ENCODE results near the gene L3MBTL1. TPM values are rescaled to one million over a fixed set of nuclear protein-coding genes. Genes with fewer than 3 reads are reported as not detected.

L3MBTL1 gene
- total RNA-seq, 1 experiment from 2014 or later = 21.6 TPM

DNA sequence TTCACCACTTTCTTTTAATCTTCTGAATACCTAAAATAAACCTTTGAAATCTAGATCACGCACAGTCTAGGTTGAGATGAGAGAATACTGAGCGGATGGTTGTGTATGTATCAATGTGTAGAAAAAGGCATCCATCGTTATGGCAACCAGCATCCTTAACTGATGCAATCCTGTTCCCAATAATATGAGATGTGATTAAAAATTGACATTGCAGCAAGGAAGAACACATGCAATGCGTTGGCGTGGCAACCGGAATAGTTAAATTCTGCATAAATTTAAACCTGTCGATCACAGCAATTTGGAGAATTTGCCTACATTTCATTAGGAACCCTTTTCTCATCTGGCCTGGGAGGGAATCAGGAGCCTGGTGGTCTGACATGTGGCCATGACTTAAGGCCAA lies 1.3 kb upstream of the L3MBTL1 start:
- Histone ChIP-seq H3K4me1 (ENCODE audit: control insufficient read depth in 1 of 2, insufficient read depth in 2 of 2, low read length in 2 of 2) (peaks cover 9 to 14% of the 10 kb centered on the region in 2 experiments; a peak in 3 of 4 replicates), H3K36me3 (ENCODE audit: control insufficient read depth in 1 of 2, insufficient read depth in 2 of 2, low read length in 2 of 2) (no peaks in the 10 kb centered on the region), H3K4me3 (replicated peaks in 1 of 2; ENCODE audit: low read depth in 1 of 2, low read length in 2 of 2) (no peak overlapping the region), H3K27ac (ENCODE audit: low read depth, low read length) (no peak overlapping the region), H3K27me3 (ENCODE audit: insufficient read depth, low read length) (no peaks in the 10 kb centered on the region), H3K4me2 (ENCODE audit: low read length) (no peak overlapping the region), H2AFZ (ENCODE audit: low read depth, low read length, poor library complexity, severe bottlenecking) (no peak overlapping the region), H3K9me2 (ENCODE audit: insufficient read depth) (no peaks in the 10 kb centered on the region), H4K20me1 (ENCODE audit: insufficient read depth) (no peaks in the 10 kb centered on the region), H3K9me3 (ENCODE audit: control insufficient read depth in 1 of 2, insufficient read depth in 1 of 2, low read depth in 1 of 2, low read length in 2 of 2) (no peaks in the 10 kb centered on the region), H3K9ac (ENCODE audit: low read length) (no peak overlapping the region), H3K79me2 (ENCODE audit: insufficient read depth, low read length) (no peaks in the 10 kb centered on the region)
- ChIA-PET POLR2A (no interaction called here), RAD21 (ENCODE audit: low non-redundant PET in 1 of 2, low total read pairs in 2 of 2, uncharacterized antibody in 2 of 2, unreplicated experiment in 2 of 2) (interaction anchor here in 1 of 2 experiments (0.5 kb wide), 1 partner anchor 9 kb away, joined by 4 read pairs; no protein-coding TSS in a partner anchor), CTCF (interaction anchor here (0.9 kb wide), 1 partner anchor 14 kb away, joined by 4 read pairs; no protein-coding TSS in a partner anchor)
- TF ChIP-seq SIN3A (IDR thresholded peaks at IDR 0.05; ENCODE audit: low read depth) = no peak
- TF ChIP-seq EZH2phosphoT487 (IDR thresholded peaks at IDR 0.05; ENCODE audit: borderline replicate concordance) = no peak
- TF ChIP-seq, protein P1, sequence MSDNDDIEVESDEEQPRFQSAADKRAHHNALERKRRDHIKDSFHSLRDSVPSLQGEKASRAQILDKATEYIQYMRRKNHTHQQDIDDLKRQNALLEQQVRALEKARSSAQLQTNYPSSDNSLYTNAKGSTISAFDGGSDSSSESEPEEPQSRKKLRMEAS (IDR thresholded peaks at IDR 0.05) = no peak
- TF ChIP-seq EGR1 (IDR thresholded peaks at IDR 0.05; ENCODE audit: low read depth) = no peak
- no peak for TF ChIP-seq ELF1 (IDR thresholded peaks at IDR 0.05; ENCODE audit: borderline replicate concordance, low read depth)
- ATAC-seq = no peak
- no TSS peak for BruUV-seq (replicated peaks)
- DNase-seq (ENCODE audit: low read depth, low spot score) = no peak
- intact Hi-C loops (cut with micrococcal nuclease) = no loop called here

DNA sequence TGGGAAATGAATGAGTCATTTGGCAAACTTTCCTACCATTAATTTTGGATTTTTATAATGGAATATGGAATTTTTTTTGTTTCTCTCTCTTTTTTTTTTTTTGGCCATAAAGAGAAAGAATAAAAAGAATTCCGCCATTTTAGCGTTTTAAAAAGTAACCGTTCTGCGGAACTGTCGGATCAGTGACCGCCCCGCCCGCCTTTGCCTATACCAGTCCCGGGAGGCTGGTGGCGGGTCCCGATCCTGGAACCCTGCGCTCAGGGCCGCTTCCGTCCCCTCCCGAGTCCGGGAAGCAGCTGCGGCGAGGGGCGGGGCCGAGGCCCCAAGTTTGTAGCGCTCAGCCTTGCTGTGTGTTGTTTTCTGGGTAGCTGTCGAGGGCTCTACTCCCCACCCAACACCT lies 609 bp downstream of the L3MBTL1 start:
- CTCF ChIA-PET = no interaction called here
- Histone ChIP-seq H3K4me3 (replicated peaks in 1 of 2; ENCODE audit: low read depth in 1 of 2, low read length in 2 of 2) (peak overlapping the region; percentile 57 to 79), H3K9me3 (ENCODE audit: control insufficient read depth in 1 of 2, insufficient read depth in 1 of 2, low read depth in 1 of 2, low read length in 2 of 2) (no peaks in the 10 kb centered on the region), H3K9me2 (ENCODE audit: insufficient read depth) (no peaks in the 10 kb centered on the region), H3K36me3 (ENCODE audit: control insufficient read depth in 1 of 2, insufficient read depth in 2 of 2, low read length in 2 of 2) (no peaks in the 10 kb centered on the region), H3K27ac (ENCODE audit: low read depth, low read length) (peak overlapping the region; percentile 64), H3K27me3 (ENCODE audit: insufficient read depth, low read length) (no peaks in the 10 kb centered on the region), H3K4me2 (ENCODE audit: low read length) (peak overlapping the region; percentile 91), H2AFZ (ENCODE audit: low read depth, low read length, poor library complexity, severe bottlenecking) (no peak overlapping the region), H3K79me2 (ENCODE audit: insufficient read depth, low read length) (no peaks in the 10 kb centered on the region), H4K20me1 (ENCODE audit: insufficient read depth) (no peaks in the 10 kb centered on the region), H3K4me1 (ENCODE audit: control insufficient read depth in 1 of 2, insufficient read depth in 2 of 2, low read length in 2 of 2) (peaks cover 11 to 19% of the 10 kb centered on the region in 2 experiments; a peak in 3 of 4 replicates), H3K9ac (ENCODE audit: low read length) (peak overlapping the region; percentile 68)
- RAD21 ChIA-PET (ENCODE audit: low non-redundant PET in 1 of 2, low total read pairs in 2 of 2, uncharacterized antibody in 2 of 2, unreplicated experiment in 2 of 2) = no interaction called here
- ATAC-seq (peak; percentile 65), DNase-seq (ENCODE audit: low read depth, low spot score) (no peak)
- POLR2A ChIA-PET = interaction anchor here (1.0 to 1.4 kb wide), 4 partner anchors 12 to 51 kb away, joined by 3 to 9 read pairs (median 5); partner anchors contain the start of gene SRSF6
- intact Hi-C loops (cut with micrococcal nuclease) = no loop called here
- TSS peak; percentile 69 for BruUV-seq (replicated peaks)
- TF ChIP-seq SP1 (IDR thresholded peaks at IDR 0.05; ENCODE audit: low read depth) (no peak), ELF1 (IDR thresholded peaks at IDR 0.05; ENCODE audit: borderline replicate concordance, low read depth) (no peak), FOSL1 (IDR thresholded peaks at IDR 0.05; ENCODE audit: low read depth) (no peak), SRF (IDR thresholded peaks at IDR 0.05; ENCODE audit: low read depth) (no peak), ZNF274 (IDR thresholded peaks at IDR 0.05; ENCODE audit: low read depth, low read length) (no peak), EGR1 (IDR thresholded peaks at IDR 0.05; ENCODE audit: low read depth) (no peak), YY1 (IDR thresholded peaks at IDR 0.05; ENCODE audit: extremely low read depth, insufficient replicate concordance, low read depth, low read length) (no peak), JUND (IDR thresholded peaks at IDR 0.05) (no peak), POLR2A (IDR thresholded peaks at IDR 0.05; ENCODE audit: borderline replicate concordance, extremely low read depth, insufficient read depth, insufficient read length) (no peak), SIN3A (IDR thresholded peaks at IDR 0.05; ENCODE audit: low read depth) (no peak)
- TF ChIP-seq, protein P2, sequence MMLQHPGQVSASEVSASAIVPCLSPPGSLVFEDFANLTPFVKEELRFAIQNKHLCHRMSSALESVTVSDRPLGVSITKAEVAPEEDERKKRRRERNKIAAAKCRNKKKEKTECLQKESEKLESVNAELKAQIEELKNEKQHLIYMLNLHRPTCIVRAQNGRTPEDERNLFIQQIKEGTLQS (IDR thresholded peaks at IDR 0.05) = no peak
- TF ChIP-seq, protein P3, sequence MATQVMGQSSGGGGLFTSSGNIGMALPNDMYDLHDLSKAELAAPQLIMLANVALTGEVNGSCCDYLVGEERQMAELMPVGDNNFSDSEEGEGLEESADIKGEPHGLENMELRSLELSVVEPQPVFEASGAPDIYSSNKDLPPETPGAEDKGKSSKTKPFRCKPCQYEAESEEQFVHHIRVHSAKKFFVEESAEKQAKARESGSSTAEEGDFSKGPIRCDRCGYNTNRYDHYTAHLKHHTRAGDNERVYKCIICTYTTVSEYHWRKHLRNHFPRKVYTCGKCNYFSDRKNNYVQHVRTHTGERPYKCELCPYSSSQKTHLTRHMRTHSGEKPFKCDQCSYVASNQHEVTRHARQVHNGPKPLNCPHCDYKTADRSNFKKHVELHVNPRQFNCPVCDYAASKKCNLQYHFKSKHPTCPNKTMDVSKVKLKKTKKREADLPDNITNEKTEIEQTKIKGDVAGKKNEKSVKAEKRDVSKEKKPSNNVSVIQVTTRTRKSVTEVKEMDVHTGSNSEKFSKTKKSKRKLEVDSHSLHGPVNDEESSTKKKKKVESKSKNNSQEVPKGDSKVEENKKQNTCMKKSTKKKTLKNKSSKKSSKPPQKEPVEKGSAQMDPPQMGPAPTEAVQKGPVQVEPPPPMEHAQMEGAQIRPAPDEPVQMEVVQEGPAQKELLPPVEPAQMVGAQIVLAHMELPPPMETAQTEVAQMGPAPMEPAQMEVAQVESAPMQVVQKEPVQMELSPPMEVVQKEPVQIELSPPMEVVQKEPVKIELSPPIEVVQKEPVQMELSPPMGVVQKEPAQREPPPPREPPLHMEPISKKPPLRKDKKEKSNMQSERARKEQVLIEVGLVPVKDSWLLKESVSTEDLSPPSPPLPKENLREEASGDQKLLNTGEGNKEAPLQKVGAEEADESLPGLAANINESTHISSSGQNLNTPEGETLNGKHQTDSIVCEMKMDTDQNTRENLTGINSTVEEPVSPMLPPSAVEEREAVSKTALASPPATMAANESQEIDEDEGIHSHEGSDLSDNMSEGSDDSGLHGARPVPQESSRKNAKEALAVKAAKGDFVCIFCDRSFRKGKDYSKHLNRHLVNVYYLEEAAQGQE (IDR thresholded peaks at IDR 0.05; ENCODE audit: low read depth) = no peak
- TF ChIP-seq, protein P4, sequence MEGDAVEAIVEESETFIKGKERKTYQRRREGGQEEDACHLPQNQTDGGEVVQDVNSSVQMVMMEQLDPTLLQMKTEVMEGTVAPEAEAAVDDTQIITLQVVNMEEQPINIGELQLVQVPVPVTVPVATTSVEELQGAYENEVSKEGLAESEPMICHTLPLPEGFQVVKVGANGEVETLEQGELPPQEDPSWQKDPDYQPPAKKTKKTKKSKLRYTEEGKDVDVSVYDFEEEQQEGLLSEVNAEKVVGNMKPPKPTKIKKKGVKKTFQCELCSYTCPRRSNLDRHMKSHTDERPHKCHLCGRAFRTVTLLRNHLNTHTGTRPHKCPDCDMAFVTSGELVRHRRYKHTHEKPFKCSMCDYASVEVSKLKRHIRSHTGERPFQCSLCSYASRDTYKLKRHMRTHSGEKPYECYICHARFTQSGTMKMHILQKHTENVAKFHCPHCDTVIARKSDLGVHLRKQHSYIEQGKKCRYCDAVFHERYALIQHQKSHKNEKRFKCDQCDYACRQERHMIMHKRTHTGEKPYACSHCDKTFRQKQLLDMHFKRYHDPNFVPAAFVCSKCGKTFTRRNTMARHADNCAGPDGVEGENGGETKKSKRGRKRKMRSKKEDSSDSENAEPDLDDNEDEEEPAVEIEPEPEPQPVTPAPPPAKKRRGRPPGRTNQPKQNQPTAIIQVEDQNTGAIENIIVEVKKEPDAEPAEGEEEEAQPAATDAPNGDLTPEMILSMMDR (IDR thresholded peaks at IDR 0.05 in 2 of 3, conservative IDR thresholded peaks at IDR 0.05 in 1 of 3; ENCODE audit: borderline replicate concordance in 1 of 3, insufficient read depth in 1 of 3, low read depth in 2 of 3, low read length in 2 of 3) = no peak

Data from HCT116 (cell line).